Urinary bladder (tissue), 4 donors: ENCODE data around the gene NRIP1. TPM values are rescaled to one million over a fixed set of nuclear protein-coding genes. Genes with fewer than 3 reads are reported as not detected.

ENCODE experiments used
- DNase-seq: peaks from one replicate; pipeline ENCODE4 v3.0.0-alpha.2; 2015; ENCODE audit errors: extremely low spot score
- H3K27ac ChIP-seq: one replicate; pipeline ENCODE4 v1.5.1; 2013; ENCODE audit warnings: low read depth, mild to moderate bottlenecking, moderate library complexity
- H3K36me3 ChIP-seq: one replicate; pipeline ENCODE4 v1.6.1; 2013; ENCODE audit warnings: mild to moderate bottlenecking, moderate library complexity; ENCODE audit not compliant: insufficient read depth
- H3K4me1 ChIP-seq: one replicate; pipeline ENCODE4 v1.6.1; 2013; ENCODE audit warnings: mild to moderate bottlenecking, moderate library complexity; ENCODE audit not compliant: insufficient read depth
- H3K4me3 ChIP-seq: one replicate; pipeline ENCODE4 v1.5.1; 2013; ENCODE audit warnings: low read depth, low read length
- WGBS: extraction: QIAGEN DNeasy Blood & Tissue Kit; methylation state at CpG from one replicate; pipeline ENCODE4 v1.1.7; 2013; 5-methylcytosine and 5-hydroxymethylcytosine counted together
- polyA plus RNA-seq: library from polyadenylated mRNA; stranded (reverse); fragments of 200-250 nt; gene quantifications from one replicate; pipeline ENCODE4 v1.2.3, GENCODE V29; 2013
- total RNA-seq: library from RNA; depleted of rRNA; stranded (reverse); fragments of >200 nt; gene quantifications from one replicate; pipeline ENCODE4 v1.2.3, GENCODE V29; 2014
- donor health status: healthy with polysubstance abuse.
- donor health status: healthy.

Gene NRIP1
- total and polyA plus RNA-seq, 2 donors: 11.2 to 104 TPM

DNA sequence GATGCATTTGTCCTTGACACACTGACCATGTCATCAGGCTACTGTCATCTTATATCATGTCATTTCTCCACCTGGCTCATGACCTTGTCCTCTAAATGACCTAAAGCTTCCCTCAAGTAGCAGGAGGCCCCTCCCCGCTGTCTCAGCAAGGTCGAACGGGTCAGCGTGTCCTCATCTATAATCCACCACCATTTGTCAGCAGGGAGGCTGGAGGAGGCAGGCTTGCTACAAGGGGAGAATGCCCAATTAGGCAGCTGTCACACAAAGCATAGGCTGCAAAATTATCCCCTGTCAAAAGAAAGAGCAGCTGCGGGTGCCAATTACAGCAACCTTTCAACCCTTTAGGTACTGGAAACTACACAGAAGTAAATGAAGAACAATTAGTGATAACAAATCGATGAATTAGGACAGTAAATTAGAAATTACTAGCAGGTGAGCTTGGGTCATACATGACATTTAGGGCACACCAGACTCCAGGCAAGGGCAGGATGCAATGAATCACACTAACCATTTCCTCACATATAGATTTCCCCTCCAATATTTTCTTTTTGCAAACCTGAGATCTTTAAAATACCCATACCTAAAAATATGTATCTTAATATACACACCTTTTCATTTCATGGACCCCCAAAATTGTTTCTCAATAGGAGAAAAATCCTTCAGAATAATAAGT is 61.2 kb downstream of the NRIP1 start:
- H3K4me1 ChIP-seq: peaks cover 1% of the 10 kb centered on the region
- H3K4me3 ChIP-seq: no peak overlapping the region
- no peak overlapping the region for H3K27ac ChIP-seq
- DNase-seq: no peak
- WGBS: 84% methylated on average over 6 of the region's 6 CpGs
- H3K36me3 ChIP-seq: peaks cover 2% of the 10 kb centered on the region

- DNase-seq: no peak
- Histone ChIP-seq H3K36me3 (no peaks in the 10 kb centered on the region), H3K4me3 (no peak overlapping the region), H3K27ac (no peak overlapping the region), H3K4me1 (no peaks in the 10 kb centered on the region)
- WGBS: 81% methylated on average over 15 of the region's 15 CpGs
These were observed 62.8 kb downstream of the NRIP1 start for GRCh38 chr21:15001857-15002606.

GRCh38 chr21:15001113-15001512 is 63.7 kb downstream of the NRIP1 start:
- Histone ChIP-seq H3K4me3 (no peak overlapping the region), H3K4me1 (no peaks in the 10 kb centered on the region), H3K27ac (no peak overlapping the region), H3K36me3 (no peaks in the 10 kb centered on the region)
- 52% methylated on average over 2 of the region's 2 CpGs for WGBS
- DNase-seq: no peak

DNA sequence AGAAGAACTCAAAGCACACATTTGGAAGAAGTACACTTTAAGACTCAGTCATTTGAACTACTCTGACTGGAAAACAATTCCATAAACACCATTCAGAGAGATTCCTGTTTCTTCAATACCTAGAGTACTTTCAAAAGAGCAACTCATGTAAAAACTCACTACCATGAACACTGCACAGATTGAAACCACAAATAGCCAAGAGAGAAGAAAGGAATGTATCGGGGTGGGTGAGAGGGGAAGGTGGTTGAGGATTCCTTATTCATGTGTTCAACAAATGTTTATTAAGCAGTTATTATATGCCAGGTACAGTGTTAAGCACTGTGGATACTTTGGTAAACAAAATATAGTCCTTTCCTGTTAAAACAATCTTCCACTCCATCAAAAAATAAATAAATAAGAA is 64.7 kb downstream of the NRIP1 start:
- H3K4me1 ChIP-seq: no peaks in the 10 kb centered on the region
- no peak for DNase-seq
- no peak overlapping the region for H3K4me3 ChIP-seq
- no peak overlapping the region for H3K27ac ChIP-seq
- 89% methylated on average over 1 of the region's 1 CpG for WGBS
- no peaks in the 10 kb centered on the region for H3K36me3 ChIP-seq

- no peaks in the 10 kb centered on the region for H3K4me1 ChIP-seq
- no peaks in the 10 kb centered on the region for H3K36me3 ChIP-seq
- no peak for DNase-seq
- no peak overlapping the region for H3K27ac ChIP-seq
- WGBS: 96% methylated on average over 4 of the region's 4 CpGs
- H3K4me3 ChIP-seq: no peak overlapping the region
These were observed 66.0 kb downstream of the NRIP1 start for GRCh38 chr21:14998784-14999183.

- WGBS: 59% methylated on average over 3 of the region's 3 CpGs
- H3K36me3 ChIP-seq: no peaks in the 10 kb centered on the region
- no peak overlapping the region for H3K4me3 ChIP-seq
- no peaks in the 10 kb centered on the region for H3K4me1 ChIP-seq
- H3K27ac ChIP-seq: no peak overlapping the region
- DNase-seq: no peak
These were observed 66.5 kb downstream of the NRIP1 start for GRCh38 chr21:14998336-14998735.

DNA sequence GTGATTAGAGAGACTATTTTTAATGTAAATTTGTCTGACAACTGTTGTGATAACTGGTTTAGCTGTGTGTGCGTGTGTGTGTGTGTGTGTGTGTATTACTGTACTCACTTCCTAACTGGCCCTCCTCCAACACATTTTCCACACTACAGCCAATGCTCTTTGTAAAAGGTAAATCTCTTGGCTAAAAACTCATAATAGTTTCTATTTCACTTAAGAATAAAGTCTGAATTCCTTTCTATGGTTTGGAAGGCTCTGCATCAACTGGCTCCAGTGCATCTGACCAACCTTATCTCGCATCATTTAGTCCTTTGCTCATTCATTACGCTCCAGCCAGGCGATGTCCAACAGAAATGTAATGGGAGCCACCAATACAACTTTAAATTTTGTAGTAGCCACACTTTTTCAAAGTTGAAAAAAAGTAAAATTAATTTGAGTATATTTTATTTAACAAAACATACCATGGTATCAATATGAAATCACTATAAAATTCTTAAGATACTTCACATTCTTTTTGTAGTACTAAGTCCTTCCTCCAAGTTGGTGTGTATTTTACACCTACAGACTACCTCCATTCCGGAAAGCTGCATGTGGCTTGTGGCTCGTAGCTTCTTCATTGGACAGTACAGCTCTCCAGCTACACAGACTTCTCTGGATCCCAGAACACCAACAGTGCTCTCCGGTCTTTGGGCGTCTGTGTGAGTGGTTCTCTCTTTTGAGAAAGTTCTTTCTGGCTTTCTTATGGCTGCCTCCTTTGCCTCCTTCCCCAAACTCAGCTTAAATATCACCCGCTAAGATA is 68.9 kb downstream of the NRIP1 start:
- H3K27ac ChIP-seq: no peak overlapping the region
- H3K36me3 ChIP-seq: no peaks in the 10 kb centered on the region
- no peak for DNase-seq
- 91% methylated on average over 9 of the region's 9 CpGs for WGBS
- H3K4me1 ChIP-seq: no peaks in the 10 kb centered on the region
- no peak overlapping the region for H3K4me3 ChIP-seq

DNA sequence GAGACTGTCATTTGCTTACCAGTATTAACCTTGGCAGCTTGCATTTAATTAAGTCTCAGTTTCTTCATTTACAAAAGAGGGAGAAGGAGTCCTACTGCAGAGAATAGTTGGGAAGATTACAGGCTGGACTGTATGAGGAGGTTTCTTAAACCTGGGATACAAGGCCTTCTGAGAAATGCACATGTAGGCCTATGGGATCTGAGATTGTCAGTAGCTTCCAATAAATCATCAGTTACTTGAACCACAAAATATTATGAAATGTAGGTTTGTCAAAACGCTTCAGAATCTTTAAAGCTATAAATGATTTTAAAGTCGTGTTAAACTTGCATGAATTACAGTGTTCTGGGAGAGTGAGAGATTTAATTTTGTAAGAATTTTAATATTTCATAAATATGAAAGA is 69.6 kb downstream of the NRIP1 start:
- WGBS: 52% methylated on average over 2 of the region's 2 CpGs
- Histone ChIP-seq H3K4me1 (no peaks in the 10 kb centered on the region), H3K4me3 (no peak overlapping the region), H3K27ac (no peak overlapping the region), H3K36me3 (peaks cover 1% of the 10 kb centered on the region)
- DNase-seq: no peak

GRCh38 chr21:14993115-14993514 is 71.7 kb downstream of the NRIP1 start:
- Histone ChIP-seq H3K4me1 (no peaks in the 10 kb centered on the region), H3K4me3 (no peak overlapping the region), H3K36me3 (peaks cover 1% of the 10 kb centered on the region), H3K27ac (no peak overlapping the region)
- DNase-seq: no peak
- 95% methylated on average over 2 of the region's 2 CpGs for WGBS

DNA sequence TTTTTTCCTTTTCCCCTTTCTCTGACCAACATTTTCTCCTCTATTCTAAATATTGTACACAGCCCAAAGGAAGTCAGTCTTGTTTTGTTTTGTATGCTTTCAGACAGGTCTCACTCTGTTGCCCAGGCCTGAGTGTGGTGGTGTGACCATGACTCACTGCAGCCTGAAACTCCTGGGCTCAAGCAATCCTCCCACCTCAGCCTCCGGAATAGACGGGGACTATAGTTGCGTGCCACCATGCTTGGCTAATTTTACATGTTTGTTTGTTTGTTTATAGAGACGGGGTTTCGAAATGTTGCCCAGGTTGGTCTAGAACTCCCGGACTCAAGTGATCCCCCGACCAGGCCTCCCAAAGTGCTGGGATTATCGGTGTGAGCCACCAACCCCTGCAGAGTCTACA is 72.8 kb downstream of the NRIP1 start:
- no peak for DNase-seq
- 96% methylated on average over 8 of the region's 8 CpGs for WGBS
- Histone ChIP-seq H3K36me3 (peaks cover 1% of the 10 kb centered on the region), H3K27ac (no peak overlapping the region), H3K4me1 (no peaks in the 10 kb centered on the region), H3K4me3 (no peak overlapping the region)

DNA sequence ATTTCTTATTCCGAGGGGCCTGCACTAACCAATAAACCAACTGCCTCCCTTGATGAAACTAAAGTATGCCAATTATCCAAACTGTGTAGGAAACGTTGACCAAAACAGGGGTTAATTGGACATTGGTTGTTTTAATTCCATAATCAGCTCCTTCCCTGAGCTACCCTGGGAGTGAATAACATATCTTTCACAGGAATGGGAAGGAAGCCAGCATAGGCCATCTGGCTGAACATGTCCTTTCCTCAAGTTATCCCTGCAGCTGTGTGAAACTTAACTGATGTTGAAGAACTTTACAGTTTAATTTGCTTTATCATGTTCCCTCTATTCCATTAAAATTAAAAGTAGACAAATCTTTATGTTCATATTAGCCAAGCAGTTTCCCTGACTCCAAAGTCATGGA is 75.4 kb downstream of the NRIP1 start:
- no peak overlapping the region for H3K4me3 ChIP-seq
- H3K4me1 ChIP-seq: no peaks in the 10 kb centered on the region
- no peak for DNase-seq
- H3K27ac ChIP-seq: no peak overlapping the region
- WGBS: 55% methylated on average over 2 of the region's 2 CpGs
- H3K36me3 ChIP-seq: peaks cover 1% of the 10 kb centered on the region

DNA sequence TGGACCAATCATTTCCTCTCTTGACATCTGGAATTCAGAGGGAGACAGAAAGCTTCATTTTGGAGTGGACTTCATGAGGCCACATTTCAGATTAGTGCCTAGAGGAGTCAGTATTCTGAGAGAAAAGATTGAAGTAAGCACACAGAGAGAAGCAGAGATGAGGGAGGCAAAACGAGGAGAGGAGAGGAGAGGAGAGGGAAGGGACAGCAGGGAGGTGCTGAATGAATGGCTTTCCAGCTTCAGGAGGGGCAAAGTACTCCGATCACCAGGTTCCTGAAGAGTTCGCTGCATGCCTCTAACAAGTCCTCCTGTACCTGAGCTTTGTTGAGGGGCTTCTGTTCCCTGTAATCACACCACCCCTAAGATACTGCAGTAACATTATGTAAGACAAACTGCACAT is 76.0 kb downstream of the NRIP1 start:
- H3K4me1 ChIP-seq: no peaks in the 10 kb centered on the region
- no peak overlapping the region for H3K27ac ChIP-seq
- no peak overlapping the region for H3K4me3 ChIP-seq
- no peak for DNase-seq
- 74% methylated on average over 3 of the region's 3 CpGs for WGBS
- peaks cover 1% of the 10 kb centered on the region for H3K36me3 ChIP-seq

- Histone ChIP-seq H3K36me3 (peaks cover 1% of the 10 kb centered on the region), H3K4me3 (no peak overlapping the region), H3K27ac (no peak overlapping the region), H3K4me1 (no peaks in the 10 kb centered on the region)
- no peak for DNase-seq
- WGBS: 77% methylated on average over 5 of the region's 5 CpGs
These were observed 77.2 kb downstream of the NRIP1 start for GRCh38 chr21:14987370-14988170.
